GM12891 (cell line): ENCODE measurements around the gene MAVS. TPM values are rescaled to one million over a fixed set of nuclear protein-coding genes. Genes with fewer than 3 reads are reported as not detected.

ENCODE experiments used
- DNase-seq: peaks from one replicate; pipeline ENCODE4 v3.0.0; 2011; ENCODE audit warnings: low spot score; ENCODE audit not compliant: insufficient read length
- FAIRE-seq: peaks from 2 replicates; lab custom pipeline; 2011; peaks lifted over from hg19 to GRCh38; lab: Jason Lieb, UNC
- PAX5 ChIP-seq: IDR thresholded peaks from 2 replicates; pipeline ENCODE4 v1.6.1; 2011; ENCODE audit warnings: low read length, moderate library complexity, mild to moderate bottlenecking; ENCODE audit not compliant: insufficient read depth, severe bottlenecking
- POLR2A ChIP-seq: IDR thresholded peaks from 2 replicates; pipeline ENCODE4 v1.6.1; 2011; ENCODE audit warnings: low read depth, low read length, control low read depth
- POLR2AphosphoS5 ChIP-seq: IDR thresholded peaks from 2 replicates; pipeline ENCODE4 v1.6.1; 2011; ENCODE audit warnings: low read depth, low read length, control low read depth
- POU2F2 ChIP-seq: IDR thresholded peaks from 2 replicates; pipeline ENCODE4 v1.6.1; 2011; ENCODE audit warnings: low read depth, mild to moderate bottlenecking, control low read depth, low read length, moderate library complexity
- SPI1 ChIP-seq: IDR thresholded peaks from 2 replicates; pipeline ENCODE4 v1.6.1; 2011; ENCODE audit warnings: low read depth, low read length, control low read depth
- TAF1 ChIP-seq: IDR thresholded peaks from 2 replicates; pipeline ENCODE4 v1.6.1; 2011; ENCODE audit warnings: low read depth, low read length, control low read depth
- polyA plus RNA-seq: library from polyadenylated mRNA; unstranded; fragments of >200 nt; gene quantifications from one replicate; pipeline ENCODE4 v1.2.1, GENCODE V29; 2012; ENCODE audit warnings: low read depth, missing spikeins, inconsistent platforms; ENCODE audit not compliant: missing spikeins

The MAVS gene
- 7.8 TPM for polyA plus RNA-seq

GRCh38 chr20:3846740-3847428 is at the start of gene MAVS:
Gene MAVS, plus strand, starts transcription at chr20:3846834. Its CDS starts 7,791 bp downstream, at chr20:3854625.
- TF ChIP-seq POU2F2 (peak; percentile 14; the same call in 1 of the 2 replicates), PAX5 (no peak), POLR2A (peak; percentile 79), POLR2AphosphoS5 (0 out of 2 replicates have a peak, but pooled peaks have one; percentile 55), SPI1 (0 out of 2 replicates have a peak, but pooled peaks have one; percentile 0), TAF1 (peak; percentile 63)
- peak; percentile 95 for FAIRE-seq

GRCh38 chr20:3797226-3797545 is 49.4 kb upstream of the MAVS start:
- FAIRE-seq (no peak), DNase-seq (no peak)
- no peak for TF ChIP-seq POU2F2
- TF ChIP-seq SPI1, result no peak
- TF ChIP-seq TAF1, result no peak
- no peak for TF ChIP-seq POLR2AphosphoS5
- no peak for TF ChIP-seq POLR2A
- TF ChIP-seq PAX5, result no peak

More at GRCh38 chr20:3846740-3847428, at the start of gene MAVS:
- peak; percentile 96 for DNase-seq

GRCh38 chr20:3797592-3798372 is 48.9 kb upstream of the MAVS start:
- DNase-seq, result no peak
- FAIRE-seq, result peak; percentile 54
- TF ChIP-seq POLR2A (no peak), POLR2AphosphoS5 (no peak), PAX5 (no peak), SPI1 (no peak), TAF1 (no peak), POU2F2 (no peak)

- FAIRE-seq (no peak), DNase-seq (no peak)
- no peak for TF ChIP-seq POLR2A
- no peak for TF ChIP-seq SPI1
- no peak for TF ChIP-seq POU2F2
- no peak for TF ChIP-seq POLR2AphosphoS5
- TF ChIP-seq TAF1, result no peak
Measured at GRCh38 chr20:3798373-3798768, 48.3 kb upstream of the MAVS start.

GRCh38 chr20:3798908-3799248 is 47.8 kb upstream of the MAVS start:
- no peak for DNase-seq
- no peak for TF ChIP-seq SPI1
- TF ChIP-seq POU2F2, result no peak
- TF ChIP-seq TAF1, result no peak
- TF ChIP-seq POLR2AphosphoS5, result no peak
- no peak for TF ChIP-seq POLR2A
- no peak for TF ChIP-seq PAX5
- FAIRE-seq, result no peak

GRCh38 chr20:3800256-3800877 is 46.3 kb upstream of the MAVS start:
- TF ChIP-seq POU2F2, result no peak
- TF ChIP-seq TAF1, result no peak
- no peak for TF ChIP-seq SPI1
- no peak for TF ChIP-seq POLR2AphosphoS5
- TF ChIP-seq POLR2A, result no peak
- no peak for TF ChIP-seq PAX5
- DNase-seq (no peak), FAIRE-seq (peak; percentile 35)

- TF ChIP-seq TAF1 (no peak), PAX5 (no peak), POLR2A (no peak), POU2F2 (no peak), POLR2AphosphoS5 (no peak), SPI1 (no peak)
- FAIRE-seq (no peak), DNase-seq (no peak)
Measured at GRCh38 chr20:3800878-3801260, 45.8 kb upstream of the MAVS start.

- FAIRE-seq (no peak), DNase-seq (no peak)
- TF ChIP-seq TAF1, result no peak
- no peak for TF ChIP-seq SPI1
- TF ChIP-seq POLR2A, result no peak
- TF ChIP-seq POLR2AphosphoS5, result no peak
- no peak for TF ChIP-seq PAX5
Measured at GRCh38 chr20:3801299-3801698, 45.3 kb upstream of the MAVS start.

- DNase-seq (no peak), FAIRE-seq (no peak)
- TF ChIP-seq PAX5 (no peak), TAF1 (no peak), POU2F2 (no peak), SPI1 (no peak), POLR2A (no peak), POLR2AphosphoS5 (no peak)
Measured at GRCh38 chr20:3801846-3802245, 44.8 kb upstream of the MAVS start.
